Measurements from ENCODE around the gene DCD. TPM values are rescaled to one million over a fixed set of nuclear protein-coding genes. Genes with fewer than 3 reads are reported as not detected.
"Not testable (repeated sequence)": the region's sequence is repeated elsewhere in the genome, so short reads cannot be mapped to it uniquely, and the experiment has no call there.

DCD gene
- total RNA-seq, 1 donor from 2014 or later, result not detected

DNA sequence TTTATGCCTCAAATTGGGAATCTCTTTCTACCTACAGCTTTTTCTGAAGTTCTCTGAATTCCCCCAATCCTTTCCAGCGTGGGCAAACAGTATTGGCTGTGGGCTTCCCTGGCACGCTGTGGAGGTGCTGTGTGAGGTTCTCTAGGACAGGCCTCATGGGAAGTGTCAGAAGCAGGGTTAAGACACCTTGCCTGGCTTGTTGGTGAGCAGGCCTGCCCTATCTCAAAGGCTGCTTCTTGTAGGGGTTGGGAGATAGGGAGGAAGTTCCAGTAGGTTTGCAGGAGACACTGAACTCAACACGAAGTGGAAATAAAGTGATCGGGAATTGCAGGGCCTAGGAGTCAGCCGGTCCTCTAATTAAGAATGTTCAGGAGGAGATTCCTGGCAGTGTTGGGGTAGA is 30.0 kb upstream of the DCD start:
- Mint-ChIP-seq H3K27ac (ENCODE audit: unreplicated experiment) (no peak overlapping the region), H3K36me3 (ENCODE audit: low read depth) (no peaks in the 10 kb centered on the region), H3K27me3 (ENCODE audit: low read depth) (peaks cover 14% of the 10 kb centered on the region), H3K9me3 (ENCODE audit: low read depth) (no peaks in the 10 kb centered on the region), H3K4me1 (ENCODE audit: low read depth) (no peaks in the 10 kb centered on the region), H3K4me3 (ENCODE audit: unreplicated experiment) (no peak overlapping the region)
- TF ChIP-seq, protein P1, sequence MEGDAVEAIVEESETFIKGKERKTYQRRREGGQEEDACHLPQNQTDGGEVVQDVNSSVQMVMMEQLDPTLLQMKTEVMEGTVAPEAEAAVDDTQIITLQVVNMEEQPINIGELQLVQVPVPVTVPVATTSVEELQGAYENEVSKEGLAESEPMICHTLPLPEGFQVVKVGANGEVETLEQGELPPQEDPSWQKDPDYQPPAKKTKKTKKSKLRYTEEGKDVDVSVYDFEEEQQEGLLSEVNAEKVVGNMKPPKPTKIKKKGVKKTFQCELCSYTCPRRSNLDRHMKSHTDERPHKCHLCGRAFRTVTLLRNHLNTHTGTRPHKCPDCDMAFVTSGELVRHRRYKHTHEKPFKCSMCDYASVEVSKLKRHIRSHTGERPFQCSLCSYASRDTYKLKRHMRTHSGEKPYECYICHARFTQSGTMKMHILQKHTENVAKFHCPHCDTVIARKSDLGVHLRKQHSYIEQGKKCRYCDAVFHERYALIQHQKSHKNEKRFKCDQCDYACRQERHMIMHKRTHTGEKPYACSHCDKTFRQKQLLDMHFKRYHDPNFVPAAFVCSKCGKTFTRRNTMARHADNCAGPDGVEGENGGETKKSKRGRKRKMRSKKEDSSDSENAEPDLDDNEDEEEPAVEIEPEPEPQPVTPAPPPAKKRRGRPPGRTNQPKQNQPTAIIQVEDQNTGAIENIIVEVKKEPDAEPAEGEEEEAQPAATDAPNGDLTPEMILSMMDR (IDR thresholded peaks at IDR 0.05), result no peak
- DNase-seq (ENCODE audit: low spot score), result no peak

DNA sequence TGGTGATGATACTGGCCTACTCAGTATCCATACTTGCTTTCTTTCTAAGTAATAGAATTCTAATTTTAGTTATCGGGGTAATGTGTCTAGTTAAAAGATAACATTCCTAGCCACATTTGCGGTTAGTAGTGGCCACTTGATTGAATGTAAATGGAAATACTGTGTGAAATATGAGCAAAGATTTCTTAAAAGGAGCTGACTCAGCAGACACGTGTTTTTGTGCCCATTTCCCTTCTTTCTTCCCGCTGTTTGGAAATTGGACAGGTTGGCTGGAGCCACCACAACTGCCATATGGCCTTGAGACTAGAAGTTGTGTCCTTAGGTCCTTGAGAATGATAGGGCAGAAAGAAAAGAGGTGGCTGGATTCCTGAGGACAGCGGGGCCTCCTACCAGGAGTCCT is 19.8 kb upstream of the DCD start:
- Mint-ChIP-seq H3K4me1 (ENCODE audit: low read depth) (no peaks in the 10 kb centered on the region), H3K36me3 (ENCODE audit: low read depth) (no peaks in the 10 kb centered on the region), H3K4me3 (ENCODE audit: unreplicated experiment) (no peak overlapping the region), H3K27ac (ENCODE audit: unreplicated experiment) (no peak overlapping the region), H3K9me3 (ENCODE audit: low read depth) (no peaks in the 10 kb centered on the region), H3K27me3 (ENCODE audit: low read depth) (peaks cover 14% of the 10 kb centered on the region)
- DNase-seq (ENCODE audit: low spot score), result no peak
- TF ChIP-seq, protein P1 (IDR thresholded peaks at IDR 0.05), result no peak

DNA sequence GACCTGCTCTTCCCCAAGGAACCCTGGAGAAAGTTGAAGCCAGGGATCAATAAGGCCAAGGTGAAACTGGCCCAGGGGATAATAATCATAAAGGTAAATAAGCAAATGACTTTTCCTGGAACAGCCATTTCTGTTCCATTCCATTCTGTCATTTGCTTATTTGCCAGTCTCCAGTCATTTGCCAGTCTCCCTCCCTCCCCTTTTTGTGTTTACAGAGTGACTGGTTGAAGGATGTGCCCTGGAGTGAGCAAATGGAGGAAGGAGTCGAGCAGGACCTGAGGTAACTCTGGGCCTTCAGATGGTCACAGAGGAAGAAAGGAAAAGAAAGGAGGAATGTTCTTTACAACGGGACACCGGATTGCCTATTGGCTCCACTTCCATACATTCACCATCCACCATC is 17.8 kb upstream of the DCD start:
- Mint-ChIP-seq H3K4me1 (ENCODE audit: low read depth) (no peaks in the 10 kb centered on the region), H3K36me3 (ENCODE audit: low read depth) (no peaks in the 10 kb centered on the region), H3K9me3 (ENCODE audit: low read depth) (no peaks in the 10 kb centered on the region), H3K4me3 (ENCODE audit: unreplicated experiment) (no peak overlapping the region), H3K27me3 (ENCODE audit: low read depth) (peaks cover 14% of the 10 kb centered on the region), H3K27ac (ENCODE audit: unreplicated experiment) (no peak overlapping the region)
- DNase-seq (ENCODE audit: low spot score), result no peak
- TF ChIP-seq, protein P1 (IDR thresholded peaks at IDR 0.05), result no peak

DNA sequence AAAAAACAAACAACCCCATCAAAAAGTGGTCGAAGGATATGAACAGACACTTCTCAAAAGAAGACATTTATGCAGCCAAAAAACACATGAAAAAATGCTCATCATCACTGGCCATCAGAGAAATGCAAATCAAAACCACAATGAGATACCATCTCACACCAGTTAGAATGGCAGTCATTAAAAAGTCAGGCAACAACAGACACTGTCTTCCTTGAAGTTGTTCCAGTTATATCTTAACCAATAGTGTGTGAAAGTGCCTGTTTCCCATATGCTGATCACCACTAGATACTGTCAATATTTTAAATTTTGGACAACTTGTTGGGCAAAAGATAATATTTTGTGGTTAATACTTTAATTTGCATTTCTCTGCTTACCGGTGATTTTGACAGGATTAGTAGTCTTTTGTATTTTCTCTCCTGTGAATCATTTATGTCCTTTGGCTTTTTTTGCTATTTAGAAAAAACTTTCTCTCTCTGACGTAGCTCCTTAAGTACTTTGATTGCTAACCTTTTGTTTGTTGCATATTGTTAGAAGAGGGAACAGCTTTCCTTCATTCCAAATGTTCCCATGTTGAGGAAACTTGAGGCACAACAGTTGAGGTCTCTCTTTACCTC is 17.0 kb upstream of the DCD start:
- H3K27ac Mint-ChIP-seq (ENCODE audit: unreplicated experiment); H3K9me3 Mint-ChIP-seq (ENCODE audit: low read depth); H3K4me1 Mint-ChIP-seq (ENCODE audit: low read depth); H3K27me3 Mint-ChIP-seq (ENCODE audit: low read depth); H3K36me3 Mint-ChIP-seq (ENCODE audit: low read depth); DNase-seq (ENCODE audit: low spot score); H3K4me3 Mint-ChIP-seq (ENCODE audit: unreplicated experiment): not testable (repeated sequence)

DNA sequence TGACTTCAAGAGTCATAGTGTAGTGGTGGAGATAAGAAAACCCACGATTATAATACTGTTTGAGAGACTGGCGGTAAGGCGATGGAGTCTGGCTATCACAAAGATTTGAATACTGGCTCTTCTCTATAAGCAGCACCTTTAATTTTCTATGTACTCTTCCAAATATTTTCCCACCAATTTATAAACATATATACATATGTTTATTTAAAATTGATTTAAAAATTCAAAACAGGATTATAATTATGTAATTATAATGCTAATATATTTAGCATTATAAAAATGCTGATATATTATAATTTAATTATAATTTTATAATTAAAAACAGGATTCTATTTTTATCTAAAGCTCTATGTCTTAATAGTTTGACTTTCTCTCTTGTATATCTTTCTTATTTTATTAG is 15.4 kb upstream of the DCD start:
- Mint-ChIP-seq H3K36me3 (ENCODE audit: low read depth) (no peaks in the 10 kb centered on the region), H3K27ac (ENCODE audit: unreplicated experiment) (no peak overlapping the region), H3K27me3 (ENCODE audit: low read depth) (peaks cover 17% of the 10 kb centered on the region), H3K9me3 (ENCODE audit: low read depth) (no peaks in the 10 kb centered on the region), H3K4me1 (ENCODE audit: low read depth) (no peaks in the 10 kb centered on the region), H3K4me3 (ENCODE audit: unreplicated experiment) (no peak overlapping the region)
- no peak for DNase-seq (ENCODE audit: low spot score)
- TF ChIP-seq, protein P1 (IDR thresholded peaks at IDR 0.05), result no peak

DNA sequence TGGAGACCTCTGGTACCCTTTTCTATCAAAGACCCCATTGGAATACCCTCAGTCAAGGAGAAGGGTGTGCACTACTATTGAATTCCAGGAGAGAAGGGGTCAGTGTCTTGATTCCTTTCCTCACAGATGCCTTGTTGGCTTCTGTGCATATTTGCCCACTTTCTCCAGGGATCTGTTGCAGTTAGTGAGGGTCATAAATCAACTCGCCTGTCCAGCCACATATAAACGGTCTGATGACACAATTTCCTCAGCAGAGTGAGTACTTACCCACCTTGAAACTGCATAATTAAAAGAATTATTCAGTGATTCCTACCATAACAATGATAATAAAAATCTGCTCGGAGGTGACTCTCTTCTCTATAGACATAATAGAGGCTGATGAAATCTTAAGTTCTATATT is 13.9 kb upstream of the DCD start:
- TF ChIP-seq, protein P1 (IDR thresholded peaks at IDR 0.05), result no peak
- Mint-ChIP-seq H3K9me3 (ENCODE audit: low read depth) (no peaks in the 10 kb centered on the region), H3K27ac (ENCODE audit: unreplicated experiment) (no peak overlapping the region), H3K36me3 (ENCODE audit: low read depth) (no peaks in the 10 kb centered on the region), H3K4me3 (ENCODE audit: unreplicated experiment) (no peak overlapping the region), H3K4me1 (ENCODE audit: low read depth) (no peaks in the 10 kb centered on the region), H3K27me3 (ENCODE audit: low read depth) (peaks cover 14% of the 10 kb centered on the region)
- no peak for DNase-seq (ENCODE audit: low spot score)

Measured in chondrocyte (in vitro differentiated cells).